SW480 (cell line): ENCODE measurements around the gene SLC35F3.
"Not testable (repeated sequence)": the region's sequence is repeated elsewhere in the genome, so short reads cannot be mapped to it uniquely, and the experiment has no call there.

Experiments
- DNase-seq: peaks from one replicate; pipeline ENCODE4 v3.0.0-alpha.2; 2016; ENCODE audit warnings: low spot score

Gene SLC35F3

GRCh38 chr1:234226113-234226818 is 321.8 kb downstream of the SLC35F3 start:
- DNase-seq: no peak

DNA sequence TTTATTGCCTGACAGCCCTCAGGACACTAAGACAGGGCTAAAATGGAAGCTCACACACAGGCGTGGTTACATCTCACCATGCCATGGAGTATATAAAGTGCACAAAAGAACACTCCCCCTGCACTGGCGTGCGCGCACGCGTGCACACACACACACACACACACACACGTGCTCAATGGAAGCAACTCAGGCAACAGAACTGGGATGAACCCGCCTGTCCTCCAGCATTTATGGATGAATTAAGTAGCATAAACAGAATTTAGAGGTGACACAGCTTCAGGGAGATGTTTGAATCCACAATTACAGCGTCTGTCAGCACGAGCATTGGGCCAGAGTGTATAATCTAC is 322.3 kb downstream of the SLC35F3 start:
- DNase-seq: no peak

DNA sequence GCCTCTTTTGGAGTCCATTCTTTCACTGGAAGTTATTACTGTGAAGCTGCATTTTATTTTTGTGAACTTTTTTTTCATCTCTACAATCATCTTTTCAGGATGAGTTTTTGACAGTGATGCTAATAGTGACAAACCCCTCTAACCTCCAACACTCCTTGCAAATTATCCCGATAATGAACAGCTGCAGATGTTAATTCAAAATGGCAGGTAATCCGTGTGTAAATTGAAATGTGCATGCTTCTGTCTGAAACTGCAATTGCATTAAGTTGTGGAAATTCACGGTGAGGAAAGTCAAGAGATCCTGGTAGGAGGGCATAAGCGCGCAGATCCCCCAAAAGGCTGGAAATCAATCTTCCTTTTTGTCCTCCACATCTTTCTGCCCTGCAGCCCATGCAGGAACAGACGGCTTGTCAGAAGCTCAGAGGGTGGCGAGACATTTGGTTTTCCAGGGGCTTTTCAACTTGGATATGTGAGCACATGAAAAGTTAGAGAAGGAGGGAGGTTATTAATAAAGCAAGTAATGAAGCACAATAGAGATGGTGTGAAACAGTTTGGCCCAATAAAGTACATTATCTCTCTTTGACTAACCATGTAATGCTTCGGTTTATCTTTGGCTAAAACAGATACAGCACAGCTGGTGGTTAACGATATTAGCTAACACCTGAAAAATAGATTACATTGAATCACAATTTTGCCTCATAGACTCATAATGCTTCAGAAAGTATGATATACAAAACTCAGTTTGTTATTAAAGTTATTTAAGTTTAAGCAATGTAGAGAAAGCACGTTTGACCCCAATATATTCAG is 325.3 kb downstream of the SLC35F3 start:
- DNase-seq: no peak

GRCh38 chr1:234230414-234230862 is 326.0 kb downstream of the SLC35F3 start:
- DNase-seq: peak; percentile 20

GRCh38 chr1:234231061-234231892 is 326.8 kb downstream of the SLC35F3 start:
- DNase-seq: no peak

DNA sequence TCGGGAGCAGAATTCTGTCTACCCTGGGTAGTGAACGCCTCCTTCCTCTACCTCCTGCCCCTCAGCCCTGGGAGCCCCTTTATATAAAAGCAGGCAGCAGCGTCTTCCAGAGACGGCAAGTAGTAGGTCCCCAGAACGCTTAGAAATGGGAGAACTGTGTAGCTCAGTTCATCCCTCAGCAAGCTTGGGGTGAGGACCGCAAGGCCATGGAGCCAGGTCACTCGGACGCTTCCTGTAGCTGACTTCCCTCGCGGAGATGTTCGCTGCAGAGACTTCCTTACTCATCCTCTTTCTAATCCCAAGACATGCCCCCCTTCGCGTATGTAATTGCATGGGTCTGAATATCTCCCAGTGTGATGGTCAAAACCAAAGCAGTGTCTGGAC is 327.4 kb downstream of the SLC35F3 start:
- DNase-seq: no peak

- DNase-seq: no peak
Measured at GRCh38 chr1:234234199-234234598, 329.7 kb downstream of the SLC35F3 start.

DNA sequence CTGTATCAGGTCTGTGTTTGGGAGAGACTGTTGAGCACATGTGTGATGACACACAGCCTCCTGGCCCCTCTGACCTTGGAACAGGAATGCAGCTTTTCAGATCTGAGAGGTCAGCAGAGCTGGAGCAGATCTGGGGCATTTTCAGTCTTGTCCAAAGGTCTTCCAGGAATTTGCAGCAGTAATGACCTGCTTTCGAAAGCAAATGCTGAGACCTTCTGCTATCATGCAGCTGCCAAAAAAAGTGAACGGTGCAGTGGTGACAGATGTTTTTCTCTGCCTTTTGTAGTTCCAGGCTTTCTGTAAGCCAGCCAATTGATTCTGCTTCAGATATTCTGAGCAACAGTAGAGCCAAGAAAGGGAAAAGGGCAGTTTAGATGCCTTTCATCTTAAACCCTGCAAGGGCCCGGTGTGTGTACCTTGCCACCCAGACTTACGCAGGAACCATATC is 331.0 kb downstream of the SLC35F3 start:
- DNase-seq: no peak

- DNase-seq: no peak
Measured at GRCh38 chr1:234237393-234237792, 332.9 kb downstream of the SLC35F3 start.

DNA sequence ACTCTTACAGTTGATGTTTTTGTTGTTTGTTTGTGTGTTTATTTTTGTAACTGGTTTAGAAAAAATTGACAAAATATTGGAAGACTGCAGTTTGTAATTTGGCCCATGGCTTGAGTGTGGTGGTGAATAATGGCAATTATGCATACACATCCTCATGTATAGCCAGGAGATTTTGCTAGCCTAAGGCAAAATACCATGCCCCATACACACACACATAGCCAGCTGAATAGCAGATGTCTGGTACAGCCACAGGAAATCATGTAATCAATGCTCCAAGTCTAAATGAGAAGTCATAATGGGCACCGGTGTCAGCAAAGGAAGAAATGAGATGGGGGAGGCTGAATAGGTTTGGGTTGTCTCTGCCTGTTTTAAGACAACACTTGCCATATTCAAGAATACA is 333.6 kb downstream of the SLC35F3 start:
- DNase-seq: no peak

GRCh38 chr1:234239515-234239914 is 335.0 kb downstream of the SLC35F3 start:
- DNase-seq: no peak

GRCh38 chr1:234239936-234240335 is 335.5 kb downstream of the SLC35F3 start:
- DNase-seq: no peak

GRCh38 chr1:234240680-234241079 is 336.2 kb downstream of the SLC35F3 start:
- no peak for DNase-seq

- no peak for DNase-seq
Measured at GRCh38 chr1:234241941-234242490, 337.5 kb downstream of the SLC35F3 start.

GRCh38 chr1:234243521-234244260 is 339.2 kb downstream of the SLC35F3 start:
- no peak for DNase-seq

DNA sequence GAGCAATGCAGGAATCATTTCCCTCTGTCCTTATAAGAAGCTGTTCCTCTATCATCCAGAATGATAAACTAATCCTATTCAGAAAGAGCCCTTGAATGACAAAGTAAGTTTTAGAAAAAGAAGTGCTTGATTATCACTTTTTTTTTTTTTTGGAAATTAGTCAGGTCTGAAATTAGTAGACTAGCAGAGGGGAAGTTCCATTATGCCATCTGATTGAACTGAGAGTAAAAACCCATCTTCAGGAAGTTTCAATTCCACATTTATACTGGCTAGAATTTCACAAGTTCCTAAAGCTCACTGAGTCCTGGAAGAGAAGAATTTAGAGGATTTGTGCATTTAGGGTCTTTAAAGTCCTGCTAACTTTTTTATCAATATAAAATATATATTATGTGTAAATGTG is 340.0 kb downstream of the SLC35F3 start:
- no peak for DNase-seq

DNA sequence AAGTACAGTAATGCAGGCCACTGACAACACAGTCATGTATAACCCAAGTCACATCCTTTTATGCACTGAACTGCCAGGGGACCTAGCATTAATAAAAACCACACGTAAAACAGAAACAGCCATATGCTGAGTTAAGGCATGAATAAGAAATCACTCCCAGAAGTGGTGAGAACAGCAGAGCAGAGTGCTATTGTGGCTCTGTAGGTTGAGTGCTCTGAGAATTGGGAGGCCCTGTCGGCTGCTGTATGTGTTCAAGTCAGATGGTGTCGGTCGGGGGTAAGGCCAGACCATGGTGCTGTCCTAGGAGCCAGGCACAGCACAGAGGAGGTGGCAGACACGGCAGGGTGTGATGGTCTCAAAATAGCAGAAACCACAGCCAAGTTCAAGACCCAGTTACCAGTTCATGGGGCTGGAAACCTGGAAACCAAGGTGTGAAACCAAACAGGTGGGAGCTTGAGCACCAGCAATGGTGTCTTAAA is 342.2 kb downstream of the SLC35F3 start:
- DNase-seq: no peak

DNA sequence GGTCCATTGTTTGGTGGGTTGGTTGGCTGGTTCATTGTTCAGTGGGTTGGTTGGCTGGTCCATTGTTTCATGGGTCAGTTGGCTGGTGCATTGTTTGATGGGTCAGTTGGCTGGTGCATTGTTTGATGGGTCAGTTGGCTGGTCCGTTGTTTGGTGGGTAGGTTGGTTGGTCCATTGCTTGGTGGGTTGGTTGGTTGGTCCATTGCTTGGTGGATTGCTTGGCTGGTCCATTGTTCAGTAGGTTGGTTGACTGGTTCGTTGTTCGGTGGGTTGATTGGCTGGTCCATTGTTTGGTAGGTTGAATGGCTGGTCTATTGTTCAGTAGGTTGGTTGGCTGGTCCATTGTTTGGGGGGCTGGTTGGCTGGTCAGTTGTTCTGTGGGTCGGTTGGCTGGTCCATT is 343.3 kb downstream of the SLC35F3 start:
- DNase-seq: not testable (repeated sequence)

DNA sequence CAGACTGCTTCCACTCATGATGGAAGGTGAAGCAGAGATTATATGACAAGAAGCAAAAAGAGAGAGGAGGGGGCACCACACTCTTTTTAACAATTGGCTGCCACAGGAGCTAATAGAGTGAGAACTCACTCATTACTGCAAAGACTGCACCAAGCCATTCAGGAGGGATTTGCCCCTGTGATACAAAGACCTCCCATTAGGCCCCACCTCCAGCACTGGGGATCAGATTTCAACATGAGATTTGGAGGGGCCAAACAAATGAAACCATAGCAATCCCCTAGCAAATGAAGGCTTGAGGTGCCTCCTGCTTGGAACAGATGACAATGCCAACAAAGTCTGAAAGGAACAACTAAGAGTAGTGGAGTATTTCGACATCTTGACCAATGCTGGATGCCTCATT is 346.3 kb downstream of the SLC35F3 start:
- DNase-seq: no peak

DNA sequence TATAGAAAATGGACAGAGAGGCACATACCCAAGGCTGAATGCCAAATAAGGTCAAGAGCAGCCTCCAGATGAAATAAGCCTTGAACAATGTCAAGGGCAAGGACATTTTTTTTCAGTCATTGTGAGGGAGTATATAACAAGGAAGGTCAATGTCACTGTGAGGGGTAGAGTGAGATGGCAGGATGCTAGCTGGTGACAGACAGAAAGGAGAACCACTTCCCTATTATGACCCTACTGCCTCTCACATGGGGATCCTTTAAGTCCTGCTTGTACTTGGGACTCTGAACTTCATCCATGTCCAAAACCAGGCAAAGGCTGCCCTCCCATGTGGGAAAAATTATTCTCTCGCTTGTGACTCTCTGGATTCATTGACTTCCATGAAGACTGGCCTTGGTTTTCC is 349.3 kb downstream of the SLC35F3 start:
- no peak for DNase-seq

DNA sequence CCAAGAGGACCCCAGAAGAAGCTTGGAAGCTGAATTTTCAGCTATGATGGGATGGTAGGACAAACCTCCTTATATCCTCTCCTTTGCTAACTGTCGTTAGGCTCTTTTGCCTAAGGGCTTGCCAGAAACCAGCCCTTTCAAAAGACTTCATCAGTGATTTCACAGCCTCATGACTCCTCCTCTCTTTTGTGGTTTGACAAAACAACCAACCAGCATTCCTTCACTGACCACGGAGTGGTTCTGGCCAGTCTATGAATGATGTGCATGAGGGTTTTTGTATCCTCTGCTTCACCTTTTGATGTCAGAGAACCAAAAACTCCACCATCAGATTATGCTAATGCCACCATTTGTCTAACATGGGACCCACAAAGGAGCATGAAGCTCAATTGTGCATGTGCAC is 351.9 kb downstream of the SLC35F3 start:
- peak; percentile 78 for DNase-seq
